Caco-2 (cell line): ENCODE results near the gene NATD1. TPM values are rescaled to one million over a fixed set of nuclear protein-coding genes. Genes with fewer than 3 reads are reported as not detected.

Experiments used
- BruUV-seq: library from RNA; stranded (reverse); fragments of 400-500 nt; replicated peaks from 2 replicates; lab custom pipeline; 2021; lab: Mats Ljungman, UMichigan
- CTCF ChIA-PET: fragments of 300-600 bp; sonication (Branson Sonifier 250); formaldehyde crosslinking; loops from one replicate; lab custom pipeline; 2022; ENCODE audit warnings: antibody characterized with exemption; lab: Charles Lee
- POLR2A ChIA-PET: fragments of 300-600 bp; sonication (Branson Sonifier 250); formaldehyde crosslinking; loops from one replicate; lab custom pipeline; 2022; ENCODE audit warnings: antibody characterized with exemption; lab: Charles Lee
- DNase-seq, 2 experiments: peaks; one replicate each; pipeline versions ENCODE4 v3.0.0 to v3.0.0-alpha.2; 2020 to 2022
- H3K27me3 ChIP-seq: replicated peaks from 2 replicates; pipeline ENCODE4 v1.6.0; 2011; ENCODE audit warnings: low read length; ENCODE audit not compliant: control insufficient read depth, insufficient read depth
- H3K36me3 ChIP-seq: 2 replicates; pipeline ENCODE4 v1.5.1; 2011; ENCODE audit warnings: low read length; ENCODE audit not compliant: control insufficient read depth, insufficient read depth
- H3K4me1 ChIP-seq: fragments of 250-450 bp; sonication (Bioruptor Pico); 2 replicates; pipeline ENCODE4 v1.5.1; 2020; ENCODE audit warnings: mild to moderate bottlenecking
- H3K4me3 ChIP-seq: 2 replicates; pipeline ENCODE4 v1.5.1; 2011; ENCODE audit warnings: low read depth, mild to moderate bottlenecking, control low read depth, low read length
- H3K9me3 ChIP-seq: fragments of 250-450 bp; sonication (Bioruptor Pico); 2 replicates; pipeline ENCODE4 v1.5.1; 2020; ENCODE audit warnings: mild to moderate bottlenecking, moderate library complexity
- H3K27ac Mint-ChIP-seq: one replicate; pipeline ENCODE4 v1.8.0; 2022; ENCODE audit warnings: mixed read lengths; ENCODE audit not compliant: unreplicated experiment
- H3K27me3 Mint-ChIP-seq: one replicate; pipeline ENCODE4 v1.8.0; 2022; ENCODE audit warnings: mixed read lengths; ENCODE audit not compliant: insufficient read depth, unreplicated experiment
- H3K36me3 Mint-ChIP-seq: one replicate; pipeline ENCODE4 v1.8.0; 2022; ENCODE audit warnings: mild to moderate bottlenecking, mixed read lengths; ENCODE audit not compliant: insufficient read depth, unreplicated experiment
- H3K4me1 Mint-ChIP-seq: one replicate; pipeline ENCODE4 v1.8.0; 2022; ENCODE audit warnings: low read depth, mixed read lengths; ENCODE audit not compliant: unreplicated experiment
- H3K4me3 Mint-ChIP-seq: one replicate; pipeline ENCODE4 v1.8.0; 2022; ENCODE audit warnings: mild to moderate bottlenecking, moderate library complexity, mixed read lengths; ENCODE audit not compliant: unreplicated experiment
- H3K9me3 Mint-ChIP-seq: one replicate; pipeline ENCODE4 v1.8.0; 2022; ENCODE audit warnings: mixed read lengths; ENCODE audit not compliant: unreplicated experiment
- intact Hi-C: fragments of 100-400 bp; cut with micrococcal nuclease; formaldehyde crosslinking; loops from one replicate; pipeline ENCODE4 v1.10.0; 2022; ENCODE audit not compliant: unreplicated experiment
- total RNA-seq: library from RNA; stranded (reverse); gene quantifications from 2 replicates; pipeline ENCODE4 v1.2.3, GENCODE V29; 2022
- TF ChIP-seq, protein P1 (sequence below), 2 experiments: fragments of 200-600 bp in 1 of 2; IDR thresholded peaks; 1 replicate in 1 of 2; 2 replicates in 1 of 2; pipeline versions ENCODE4 v1.5.1 to v1.8.0; 2011 to 2022; ENCODE audit warnings: antibody characterized with exemption in 1 of 2, control low read depth in 1 of 2, inconsistent platforms in 1 of 2, low read depth in 1 of 2, low read length in 1 of 2, mild to moderate bottlenecking in 1 of 2, moderate library complexity in 1 of 2; ENCODE audit not compliant: insufficient read depth in 1 of 2, severe bottlenecking in 1 of 2, unreplicated experiment in 1 of 2

NATD1 gene
- total RNA-seq, 1 experiment from 2014 or later, result 18.4 TPM

GRCh38 chr17:21294321-21295035 lies 41.3 kb upstream of the NATD1 start:
- ChIA-PET POLR2A (no interaction called here), CTCF (no interaction called here)
- Mint-ChIP-seq H3K9me3 (no peaks in the 10 kb centered on the region), H3K27me3 (no peaks in the 10 kb centered on the region), H3K4me3 (no peak overlapping the region), H3K4me1 (no peaks in the 10 kb centered on the region), H3K36me3 (peaks cover 5% of the 10 kb centered on the region), H3K27ac (no peak overlapping the region)
- no peak for DNase-seq
- Histone ChIP-seq H3K27me3 (no peaks in the 10 kb centered on the region), H3K9me3 (no peaks in the 10 kb centered on the region), H3K36me3 (no peaks in the 10 kb centered on the region), H3K4me1 (no peaks in the 10 kb centered on the region), H3K4me3 (no peak overlapping the region)
- no TSS peak for BruUV-seq
- TF ChIP-seq, protein P1, sequence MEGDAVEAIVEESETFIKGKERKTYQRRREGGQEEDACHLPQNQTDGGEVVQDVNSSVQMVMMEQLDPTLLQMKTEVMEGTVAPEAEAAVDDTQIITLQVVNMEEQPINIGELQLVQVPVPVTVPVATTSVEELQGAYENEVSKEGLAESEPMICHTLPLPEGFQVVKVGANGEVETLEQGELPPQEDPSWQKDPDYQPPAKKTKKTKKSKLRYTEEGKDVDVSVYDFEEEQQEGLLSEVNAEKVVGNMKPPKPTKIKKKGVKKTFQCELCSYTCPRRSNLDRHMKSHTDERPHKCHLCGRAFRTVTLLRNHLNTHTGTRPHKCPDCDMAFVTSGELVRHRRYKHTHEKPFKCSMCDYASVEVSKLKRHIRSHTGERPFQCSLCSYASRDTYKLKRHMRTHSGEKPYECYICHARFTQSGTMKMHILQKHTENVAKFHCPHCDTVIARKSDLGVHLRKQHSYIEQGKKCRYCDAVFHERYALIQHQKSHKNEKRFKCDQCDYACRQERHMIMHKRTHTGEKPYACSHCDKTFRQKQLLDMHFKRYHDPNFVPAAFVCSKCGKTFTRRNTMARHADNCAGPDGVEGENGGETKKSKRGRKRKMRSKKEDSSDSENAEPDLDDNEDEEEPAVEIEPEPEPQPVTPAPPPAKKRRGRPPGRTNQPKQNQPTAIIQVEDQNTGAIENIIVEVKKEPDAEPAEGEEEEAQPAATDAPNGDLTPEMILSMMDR (IDR thresholded peaks at IDR 0.05; ENCODE audit: insufficient read depth in 1 of 2, low read depth in 1 of 2, low read length in 1 of 2, severe bottlenecking in 1 of 2, unreplicated experiment in 1 of 2), result no peak
- intact Hi-C loops, result no loop called here

DNA sequence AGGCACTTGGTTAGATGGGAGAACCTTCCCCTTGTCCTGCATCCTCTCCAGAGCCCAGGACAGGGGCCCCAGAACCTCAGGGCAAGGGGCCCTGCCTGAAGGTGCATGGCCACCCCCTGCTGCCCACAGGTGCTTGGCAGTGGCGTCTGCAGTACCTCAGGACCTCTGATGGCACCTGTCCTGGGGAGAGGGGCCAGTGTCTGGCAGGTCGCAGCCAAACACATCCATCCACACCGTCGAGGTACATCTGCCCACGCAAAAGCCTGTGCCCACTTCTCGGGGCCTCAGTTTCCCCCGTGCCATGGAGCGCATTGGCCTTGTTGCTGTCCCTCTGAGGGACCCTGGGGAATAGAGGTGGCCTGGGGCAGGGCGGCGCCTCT lies 40.6 kb upstream of the NATD1 start:
- H3K27ac Mint-ChIP-seq, result no peak overlapping the region
- no peak overlapping the region for H3K4me3 Mint-ChIP-seq
- Histone ChIP-seq H3K27me3 (no peaks in the 10 kb centered on the region), H3K9me3 (no peaks in the 10 kb centered on the region), H3K4me1 (no peaks in the 10 kb centered on the region), H3K4me3 (no peak overlapping the region), H3K36me3 (no peaks in the 10 kb centered on the region)
- POLR2A ChIA-PET, result no interaction called here
- intact Hi-C loops, result no loop called here
- no peaks in the 10 kb centered on the region for H3K9me3 Mint-ChIP-seq
- peaks cover 5% of the 10 kb centered on the region for H3K36me3 Mint-ChIP-seq
- TF ChIP-seq, protein P1 (IDR thresholded peaks at IDR 0.05; ENCODE audit: insufficient read depth in 1 of 2, low read depth in 1 of 2, low read length in 1 of 2, severe bottlenecking in 1 of 2, unreplicated experiment in 1 of 2), result no peak
- no peaks in the 10 kb centered on the region for H3K27me3 Mint-ChIP-seq
- no peaks in the 10 kb centered on the region for H3K4me1 Mint-ChIP-seq
- CTCF ChIA-PET, result no interaction called here
- BruUV-seq, result no TSS peak
- DNase-seq, result no peak

GRCh38 chr17:21292867-21293830 lies 39.9 kb upstream of the NATD1 start:
- POLR2A ChIA-PET, result no interaction called here
- intact Hi-C loops, result no loop called here
- Histone ChIP-seq H3K27me3 (no peaks in the 10 kb centered on the region), H3K36me3 (no peaks in the 10 kb centered on the region), H3K9me3 (no peaks in the 10 kb centered on the region), H3K4me3 (no peak overlapping the region), H3K4me1 (peaks cover 2% of the 10 kb centered on the region; the same call in 1 of the 2 replicates)
- BruUV-seq, result no TSS peak
- Mint-ChIP-seq H3K27ac (no peak overlapping the region), H3K9me3 (no peaks in the 10 kb centered on the region), H3K4me3 (no peak overlapping the region), H3K27me3 (no peaks in the 10 kb centered on the region), H3K4me1 (no peaks in the 10 kb centered on the region), H3K36me3 (no peaks in the 10 kb centered on the region)
- TF ChIP-seq, protein P1 (IDR thresholded peaks at IDR 0.05; ENCODE audit: insufficient read depth in 1 of 2, low read depth in 1 of 2, low read length in 1 of 2, severe bottlenecking in 1 of 2, unreplicated experiment in 1 of 2), result no peak
- no peak for DNase-seq
- CTCF ChIA-PET, result no interaction called here
